ENCODE data around the gene ACSF3.

The ACSF3 gene

DNA sequence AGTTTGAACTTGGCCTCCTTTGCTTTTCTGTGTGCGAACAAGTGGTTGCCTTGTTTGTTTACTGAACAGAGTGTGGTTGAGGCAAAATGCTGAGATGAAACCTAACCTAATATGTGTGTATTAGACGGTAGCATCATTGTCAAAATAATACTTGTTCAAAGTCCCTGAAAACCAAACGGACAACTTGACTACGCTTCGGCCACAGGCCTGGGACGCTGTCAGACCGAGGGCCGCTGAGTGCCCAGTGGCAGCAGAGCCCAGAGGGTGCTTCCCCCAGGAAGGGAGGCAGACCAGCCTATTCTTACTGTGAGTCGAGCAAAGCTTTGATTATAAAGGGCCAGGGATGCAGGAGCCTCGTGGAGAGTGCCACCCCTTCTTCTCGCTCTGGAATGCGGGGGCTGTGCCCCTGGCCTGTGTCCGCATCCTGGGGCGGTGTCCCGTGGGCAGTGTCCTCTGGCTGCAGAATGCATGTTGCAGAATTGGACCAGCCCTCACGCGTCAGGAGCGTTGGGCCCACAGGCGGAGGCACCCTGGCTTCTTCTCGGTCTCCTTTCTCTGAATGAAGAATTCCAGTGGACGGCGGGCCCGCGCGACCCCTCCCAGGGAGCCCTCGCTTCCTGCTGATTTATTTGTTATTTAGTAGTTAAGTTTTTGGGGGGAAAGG lies 5.2 kb downstream of the ACSF3 start:
- DNase-seq (no peak), ATAC-seq (replicated peaks) (no peak)
- no peaks in the 10 kb centered on the region for H3K27me3 Mint-ChIP-seq
- H3K9me3 Mint-ChIP-seq = no peaks in the 10 kb centered on the region
- peaks cover 50% of the 10 kb centered on the region for H3K36me3 Mint-ChIP-seq (ENCODE audit: insufficient read depth)
- peak overlapping the region; percentile 96 to 99 for H3K27ac Mint-ChIP-seq
- H3K4me1 Mint-ChIP-seq (ENCODE audit: low read depth in 2 of 2) = peaks cover 52 to 56% of the 10 kb centered on the region in 2 donors
- H3K4me3 Mint-ChIP-seq = peak overlapping the region; percentile 80 to 93

DNA sequence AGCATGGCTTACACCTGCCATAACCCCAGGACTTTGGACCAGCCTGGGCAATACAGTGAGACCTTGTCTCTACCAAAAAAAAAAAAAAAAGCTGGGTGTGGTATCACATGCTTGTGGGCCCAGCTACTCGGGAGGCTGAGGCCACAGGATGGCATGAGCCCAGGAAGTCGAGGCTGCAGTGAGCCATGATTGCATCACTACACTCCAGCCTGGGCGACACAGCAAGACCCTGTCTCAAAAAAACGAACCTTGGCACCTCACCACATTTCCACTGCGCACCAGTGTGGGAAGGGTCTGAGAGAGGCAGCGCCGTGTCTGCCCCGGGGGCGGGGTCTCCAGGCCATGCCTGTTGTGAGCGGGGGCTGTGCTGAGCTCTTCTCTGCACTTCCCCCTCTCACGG lies 6.3 kb downstream of the ACSF3 start:
- DNase-seq = peak in 2 of 3 experiments; percentile 16 to 18
- peak; percentile 4 for ATAC-seq (replicated peaks)
- H3K9me3 Mint-ChIP-seq = no peaks in the 10 kb centered on the region
- H3K4me3 Mint-ChIP-seq = peak overlapping the region; percentile 24 to 58
- H3K27me3 Mint-ChIP-seq = no peaks in the 10 kb centered on the region
- peak overlapping the region; percentile 88 to 91 for H3K27ac Mint-ChIP-seq
- H3K4me1 Mint-ChIP-seq (ENCODE audit: low read depth in 2 of 2) = peaks cover 43 to 48% of the 10 kb centered on the region in 2 donors
- H3K36me3 Mint-ChIP-seq (ENCODE audit: insufficient read depth) = peaks cover 48% of the 10 kb centered on the region

DNA sequence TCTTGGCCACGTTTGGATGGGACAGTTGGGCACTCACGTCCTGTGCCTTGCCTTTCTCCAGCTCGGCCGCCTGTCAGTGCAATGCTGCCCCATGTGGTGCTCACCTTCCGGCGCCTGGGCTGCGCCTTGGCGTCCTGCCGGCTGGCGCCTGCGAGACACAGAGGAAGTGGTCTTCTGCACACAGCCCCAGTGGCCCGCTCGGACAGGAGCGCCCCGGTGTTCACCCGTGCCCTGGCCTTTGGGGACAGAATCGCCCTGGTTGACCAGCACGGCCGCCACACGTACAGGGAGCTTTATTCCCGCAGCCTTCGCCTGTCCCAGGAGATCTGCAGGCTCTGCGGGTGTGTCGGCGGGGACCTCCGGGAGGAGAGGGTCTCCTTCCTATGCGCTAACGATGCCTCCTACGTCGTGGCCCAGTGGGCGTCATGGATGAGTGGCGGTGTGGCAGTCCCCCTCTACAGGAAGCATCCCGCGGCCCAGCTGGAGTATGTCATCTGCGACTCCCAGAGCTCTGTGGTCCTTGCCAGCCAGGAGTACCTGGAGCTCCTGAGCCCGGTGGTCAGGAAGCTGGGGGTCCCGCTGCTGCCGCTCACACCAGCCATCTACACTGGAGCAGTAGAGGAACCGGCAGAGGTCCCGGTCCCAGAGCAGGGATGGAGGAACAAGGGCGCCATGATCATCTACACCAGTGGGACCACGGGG lies 7.1 kb downstream of the ACSF3 start:
- H3K9me3 Mint-ChIP-seq = no peaks in the 10 kb centered on the region
- no peaks in the 10 kb centered on the region for H3K27me3 Mint-ChIP-seq
- no peak for DNase-seq
- no peak overlapping the region for H3K4me3 Mint-ChIP-seq
- peak overlapping the region in 1 of 2 donors; percentile 91 for H3K27ac Mint-ChIP-seq
- H3K36me3 Mint-ChIP-seq (ENCODE audit: insufficient read depth) = peaks cover 49% of the 10 kb centered on the region
- no peak for ATAC-seq (replicated peaks)
- H3K4me1 Mint-ChIP-seq (ENCODE audit: low read depth in 2 of 2) = peaks cover 38 to 47% of the 10 kb centered on the region in 2 donors

DNA sequence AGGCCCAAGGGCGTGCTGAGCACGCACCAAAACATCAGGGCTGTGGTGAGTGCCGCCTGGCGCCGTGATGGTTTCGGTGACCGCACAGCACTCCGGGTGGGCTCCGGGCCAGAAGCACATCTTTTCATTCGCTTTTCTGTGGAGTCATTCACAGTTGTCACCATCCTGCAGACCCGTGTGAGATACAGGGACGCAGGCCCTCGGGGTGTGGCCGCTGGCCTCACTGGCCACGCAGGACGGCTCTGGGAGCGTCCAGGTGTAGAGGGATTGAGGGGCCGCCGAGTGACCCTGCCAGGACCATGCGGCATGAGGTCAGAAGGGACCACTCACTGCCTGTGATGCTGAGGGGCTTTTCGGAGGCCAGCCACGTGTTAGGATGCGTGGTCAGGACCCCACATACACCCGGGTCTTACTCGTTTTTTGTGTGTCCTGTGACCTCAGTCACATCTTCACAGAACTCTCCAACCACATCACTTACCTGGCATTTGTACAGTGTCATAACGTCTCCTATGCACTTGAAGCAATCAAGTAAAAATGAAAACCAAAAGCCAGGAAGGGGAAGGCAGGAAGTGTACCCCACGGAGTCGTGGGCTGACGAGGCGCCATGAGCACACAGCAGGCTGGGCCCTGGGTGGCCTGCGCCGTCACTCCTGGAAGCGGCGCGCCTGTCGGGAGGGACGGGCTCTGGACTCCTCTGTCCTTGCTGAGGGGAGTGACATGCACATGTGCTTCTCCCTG lies 7.8 kb downstream of the ACSF3 start:
- Mint-ChIP-seq H3K4me3 (no peak overlapping the region), H3K36me3 (ENCODE audit: insufficient read depth) (peaks cover 56% of the 10 kb centered on the region), H3K27ac (no peak overlapping the region), H3K27me3 (no peaks in the 10 kb centered on the region), H3K9me3 (no peaks in the 10 kb centered on the region), H3K4me1 (ENCODE audit: low read depth in 2 of 2) (peaks cover 31 to 40% of the 10 kb centered on the region in 2 donors)
- DNase-seq = no peak
- no peak for ATAC-seq (replicated peaks)

DNA sequence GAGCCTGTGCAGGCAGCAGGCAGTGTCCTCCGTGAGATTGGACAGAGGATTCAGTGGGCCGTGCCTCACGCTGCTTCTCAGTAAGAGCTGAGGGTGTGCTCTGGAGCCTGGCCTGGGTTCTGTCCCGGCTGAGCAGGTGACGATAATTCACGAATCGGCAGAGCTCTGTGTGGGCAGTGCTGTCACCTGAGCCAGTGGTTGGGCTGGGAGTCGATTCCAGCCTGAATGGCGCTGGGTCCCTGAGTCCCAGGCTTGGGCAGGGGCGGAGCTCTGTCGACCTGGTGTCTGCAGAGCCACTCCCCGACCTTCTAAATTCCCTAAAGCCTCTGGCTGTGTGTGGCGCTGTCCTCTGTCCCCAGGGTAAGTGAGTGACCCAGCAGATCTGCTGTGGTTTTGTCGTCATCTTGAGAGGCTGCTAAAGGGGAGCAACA lies 8.4 kb downstream of the ACSF3 start:
- H3K27ac Mint-ChIP-seq = no peak overlapping the region
- ATAC-seq (replicated peaks) (no peak), DNase-seq (no peak)
- H3K4me1 Mint-ChIP-seq (ENCODE audit: low read depth in 2 of 2) = peaks cover 25 to 34% of the 10 kb centered on the region in 2 donors
- H3K27me3 Mint-ChIP-seq = no peaks in the 10 kb centered on the region
- H3K9me3 Mint-ChIP-seq = no peaks in the 10 kb centered on the region
- peaks cover 56% of the 10 kb centered on the region for H3K36me3 Mint-ChIP-seq (ENCODE audit: insufficient read depth)
- H3K4me3 Mint-ChIP-seq = no peak overlapping the region

DNA sequence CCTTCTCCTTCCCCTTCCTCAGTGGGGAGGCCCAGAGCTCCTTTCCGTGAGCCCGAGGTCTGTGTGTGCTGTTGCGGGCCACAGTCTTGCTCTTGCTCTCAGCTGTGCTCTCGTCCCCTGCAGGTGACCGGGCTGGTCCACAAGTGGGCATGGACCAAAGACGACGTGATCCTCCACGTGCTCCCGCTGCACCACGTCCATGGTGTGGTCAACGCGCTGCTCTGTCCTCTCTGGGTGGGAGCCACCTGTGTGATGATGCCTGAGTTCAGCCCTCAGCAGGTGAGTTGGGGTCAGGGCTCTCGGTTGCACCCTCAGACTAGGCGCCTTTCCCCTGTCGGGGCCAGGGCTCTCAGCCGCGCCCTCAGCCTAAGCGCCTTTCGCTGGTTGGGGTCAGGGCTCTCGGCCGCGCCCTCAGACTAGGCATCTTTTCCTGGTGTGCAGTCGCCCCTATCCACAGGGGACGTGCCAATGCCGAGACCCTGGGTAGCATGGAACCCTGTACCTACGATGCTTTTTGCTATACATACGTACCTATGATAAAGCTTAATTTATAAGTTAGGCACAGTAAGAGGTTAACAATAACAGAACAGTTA lies 8.9 kb downstream of the ACSF3 start:
- H3K27me3 Mint-ChIP-seq = no peaks in the 10 kb centered on the region
- no peaks in the 10 kb centered on the region for H3K9me3 Mint-ChIP-seq
- peaks cover 20 to 32% of the 10 kb centered on the region in 2 donors for H3K4me1 Mint-ChIP-seq (ENCODE audit: low read depth in 2 of 2)
- no peak for ATAC-seq (replicated peaks)
- H3K27ac Mint-ChIP-seq = no peak overlapping the region
- H3K36me3 Mint-ChIP-seq (ENCODE audit: insufficient read depth) = peaks cover 54% of the 10 kb centered on the region
- H3K4me3 Mint-ChIP-seq = no peak overlapping the region
- no peak for DNase-seq

DNA sequence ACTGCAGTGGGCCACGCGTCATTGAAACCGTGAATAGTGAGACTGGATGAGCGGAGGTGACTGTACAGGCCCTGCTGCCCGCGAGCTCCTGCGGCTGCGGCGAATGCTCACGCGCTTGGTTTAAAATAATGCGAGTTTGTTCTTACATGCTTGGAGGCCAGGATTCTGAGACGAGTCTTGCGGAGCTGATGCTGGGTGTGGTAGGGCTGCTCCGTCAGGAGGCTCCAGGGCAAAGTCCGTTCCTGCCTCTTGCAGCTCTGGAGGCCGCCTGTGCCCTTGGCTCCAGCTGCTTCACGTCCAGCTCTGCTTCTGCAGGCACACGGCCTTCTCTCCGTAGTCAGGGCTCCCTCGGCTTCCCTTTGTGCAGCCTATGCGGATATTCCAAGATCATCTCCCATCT lies 9.5 kb downstream of the ACSF3 start:
- H3K9me3 Mint-ChIP-seq = no peaks in the 10 kb centered on the region
- H3K36me3 Mint-ChIP-seq (ENCODE audit: insufficient read depth) = peaks cover 49% of the 10 kb centered on the region
- ATAC-seq (replicated peaks) (no peak), DNase-seq (no peak)
- peaks cover 14 to 26% of the 10 kb centered on the region in 2 donors for H3K4me1 Mint-ChIP-seq (ENCODE audit: low read depth in 2 of 2)
- H3K4me3 Mint-ChIP-seq = no peak overlapping the region
- H3K27ac Mint-ChIP-seq = no peak overlapping the region
- no peaks in the 10 kb centered on the region for H3K27me3 Mint-ChIP-seq

DNA sequence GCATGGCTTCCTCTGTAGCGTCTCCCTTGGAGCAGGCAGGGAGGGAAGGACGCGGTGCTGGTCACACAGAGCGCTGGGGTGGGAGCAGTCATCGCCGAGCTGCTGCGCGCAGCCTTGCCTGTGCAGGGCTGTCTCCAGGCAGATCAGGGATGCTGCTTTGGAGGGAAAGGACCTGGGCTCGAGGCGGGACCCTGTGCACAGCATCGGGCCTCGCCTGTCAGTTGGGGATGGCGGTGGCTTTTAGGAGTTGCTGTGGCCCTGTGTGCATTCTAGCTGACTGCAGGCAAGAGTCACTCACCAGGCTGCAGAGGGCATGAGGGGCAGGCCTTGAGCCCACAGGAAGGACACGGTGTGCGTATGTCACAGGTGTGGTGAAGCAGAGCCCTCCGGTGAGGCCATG lies 10.1 kb downstream of the ACSF3 start:
- Mint-ChIP-seq H3K36me3 (ENCODE audit: insufficient read depth) (peaks cover 47% of the 10 kb centered on the region), H3K4me3 (no peak overlapping the region), H3K9me3 (no peaks in the 10 kb centered on the region), H3K4me1 (ENCODE audit: low read depth in 2 of 2) (peaks cover 14 to 22% of the 10 kb centered on the region in 2 donors), H3K27me3 (no peaks in the 10 kb centered on the region), H3K27ac (peak overlapping the region in 1 of 2 donors; percentile 62)
- no peak for ATAC-seq (replicated peaks)
- DNase-seq = no peak

DNA sequence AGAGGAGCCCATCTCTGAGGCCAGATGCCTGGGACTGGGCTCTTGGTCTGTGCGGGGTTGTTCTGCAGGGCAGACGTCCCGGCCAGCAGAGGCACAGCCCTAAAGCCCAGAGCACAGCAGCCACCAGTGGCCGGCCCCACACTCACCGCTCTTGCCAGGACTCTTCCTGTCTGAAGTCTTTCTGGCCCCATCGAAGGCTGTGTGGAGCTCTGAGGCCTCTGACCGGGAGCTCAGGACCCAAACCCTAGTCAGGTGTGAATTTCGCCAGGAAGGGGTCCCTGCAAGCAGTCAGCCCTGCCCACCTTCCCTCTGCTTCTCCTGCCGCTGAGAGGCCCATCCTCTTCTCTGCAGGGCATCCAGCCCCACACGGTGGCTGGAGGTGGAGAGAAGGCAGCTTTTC lies 10.7 kb downstream of the ACSF3 start:
- H3K4me3 Mint-ChIP-seq = no peak overlapping the region
- ATAC-seq (replicated peaks) (no peak), DNase-seq (no peak)
- peaks cover 47% of the 10 kb centered on the region for H3K36me3 Mint-ChIP-seq (ENCODE audit: insufficient read depth)
- H3K9me3 Mint-ChIP-seq = no peaks in the 10 kb centered on the region
- peak overlapping the region in 1 of 2 donors; percentile 62 for H3K27ac Mint-ChIP-seq
- H3K4me1 Mint-ChIP-seq (ENCODE audit: low read depth in 2 of 2) = peaks cover 11 to 20% of the 10 kb centered on the region in 2 donors
- no peaks in the 10 kb centered on the region for H3K27me3 Mint-ChIP-seq

DNA sequence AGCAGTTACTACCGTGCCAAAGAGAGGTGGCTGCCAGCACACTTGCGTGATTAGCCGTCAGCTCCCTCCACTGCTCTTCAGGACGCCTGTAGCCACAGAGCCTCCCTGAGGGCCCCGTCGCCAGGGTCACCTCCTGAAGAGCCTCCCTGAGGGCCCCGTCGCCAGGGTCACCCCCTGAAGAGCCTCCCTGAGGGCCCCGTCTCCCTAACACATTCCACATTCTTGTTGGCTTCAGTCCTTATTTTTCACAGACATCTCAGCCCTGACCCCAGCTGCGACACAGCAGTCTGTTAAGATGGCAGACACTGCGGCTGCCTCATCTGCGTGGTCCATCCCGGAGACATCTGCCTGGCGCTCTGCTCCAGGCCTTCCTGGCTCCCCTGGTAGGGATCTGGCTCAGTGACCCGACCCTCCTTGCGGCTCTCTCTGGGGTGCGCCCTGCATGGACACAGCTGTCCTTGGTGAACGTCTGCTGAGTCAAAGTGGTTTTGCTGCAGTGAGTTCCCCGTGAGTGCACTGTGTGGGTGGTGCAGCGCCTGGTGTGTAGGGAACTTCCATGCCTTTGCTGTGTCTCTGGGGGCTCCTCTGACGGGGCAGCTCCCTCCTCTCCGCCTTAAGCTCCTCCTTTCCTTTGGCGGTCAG lies 11.4 kb downstream of the ACSF3 start:
- H3K27me3 Mint-ChIP-seq = no peaks in the 10 kb centered on the region
- ATAC-seq (replicated peaks) (no peak), DNase-seq (no peak)
- peaks cover 5 to 16% of the 10 kb centered on the region in 2 donors for H3K4me1 Mint-ChIP-seq (ENCODE audit: low read depth in 2 of 2)
- no peak overlapping the region for H3K4me3 Mint-ChIP-seq
- no peaks in the 10 kb centered on the region for H3K9me3 Mint-ChIP-seq
- H3K27ac Mint-ChIP-seq = peak overlapping the region in 1 of 2 donors; percentile 26
- H3K36me3 Mint-ChIP-seq (ENCODE audit: insufficient read depth) = peaks cover 46% of the 10 kb centered on the region

DNA sequence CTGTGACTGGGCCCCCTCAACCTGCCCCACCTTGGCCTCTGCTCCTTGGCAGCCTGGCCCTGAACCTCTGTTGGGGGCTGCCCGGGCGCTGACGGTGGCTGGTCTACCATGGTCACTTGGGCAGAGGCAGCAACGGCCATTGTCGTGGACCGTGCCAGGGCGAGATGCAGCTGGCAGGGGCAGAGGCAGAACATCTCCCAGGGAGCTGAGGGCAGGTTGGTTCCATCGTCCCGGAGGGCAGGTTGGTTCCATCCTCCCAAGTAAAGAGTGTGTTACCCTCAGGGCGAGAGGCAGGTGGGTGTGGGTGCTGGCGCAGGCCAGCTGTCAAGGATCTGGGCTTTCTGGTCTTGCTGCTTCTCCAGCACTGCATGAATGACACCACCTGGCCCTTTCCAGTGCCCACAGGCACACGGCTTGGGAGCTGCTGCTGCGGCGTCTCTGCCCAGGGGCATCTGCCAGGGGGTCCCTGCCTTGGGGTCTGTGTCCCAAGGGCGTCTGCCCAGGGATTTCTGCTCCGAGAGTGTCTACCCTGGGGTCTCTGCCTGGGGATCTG lies 12.0 kb downstream of the ACSF3 start:
- peak overlapping the region in 1 of 2 donors; percentile 26 for H3K27ac Mint-ChIP-seq
- no peaks in the 10 kb centered on the region for H3K9me3 Mint-ChIP-seq
- no peaks in the 10 kb centered on the region for H3K27me3 Mint-ChIP-seq
- peaks cover 44% of the 10 kb centered on the region for H3K36me3 Mint-ChIP-seq (ENCODE audit: insufficient read depth)
- peaks cover 5 to 13% of the 10 kb centered on the region in 2 donors for H3K4me1 Mint-ChIP-seq (ENCODE audit: low read depth in 2 of 2)
- DNase-seq (no peak), ATAC-seq (replicated peaks) (no peak)
- no peak overlapping the region for H3K4me3 Mint-ChIP-seq

DNA sequence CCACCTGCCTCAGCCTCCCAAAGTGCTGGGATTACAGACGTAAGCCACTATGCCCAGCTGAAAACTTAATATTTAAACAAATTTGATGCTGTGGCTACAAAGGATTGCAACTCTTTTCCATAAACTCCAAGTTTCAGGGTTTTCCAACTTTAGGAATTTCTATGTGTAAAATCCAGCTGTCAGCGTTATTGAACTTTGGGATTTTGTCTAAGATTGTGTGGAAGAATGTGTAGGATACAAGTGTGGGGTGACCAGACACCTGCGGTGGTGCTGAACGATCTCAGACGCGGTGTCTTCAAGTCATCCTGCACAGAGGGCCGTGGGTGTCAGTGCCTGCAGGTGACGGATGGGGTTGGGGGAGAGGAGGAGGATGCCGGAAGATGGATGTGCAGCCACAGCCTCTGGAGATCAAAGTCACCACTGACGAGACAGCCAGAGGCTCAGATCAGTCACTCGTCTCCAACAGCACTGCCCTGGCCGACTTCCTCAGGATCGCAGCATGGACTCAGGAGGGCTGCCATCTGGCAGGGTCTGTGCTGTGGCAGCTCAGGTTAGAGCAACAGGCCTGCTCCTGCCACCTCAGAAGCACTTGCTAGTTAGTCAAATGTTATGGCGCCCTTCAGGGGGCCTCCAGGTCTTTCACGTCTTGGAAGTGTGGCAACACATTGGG lies 13.0 kb downstream of the ACSF3 start:
- DNase-seq = no peak
- peak overlapping the region in 1 of 2 donors; percentile 60 for H3K27ac Mint-ChIP-seq
- ATAC-seq (replicated peaks) = no peak
- no peaks in the 10 kb centered on the region for H3K27me3 Mint-ChIP-seq
- no peaks in the 10 kb centered on the region for H3K9me3 Mint-ChIP-seq
- H3K4me1 Mint-ChIP-seq (ENCODE audit: low read depth in 2 of 2) = peaks cover 5 to 11% of the 10 kb centered on the region in 2 donors
- peaks cover 36% of the 10 kb centered on the region for H3K36me3 Mint-ChIP-seq (ENCODE audit: insufficient read depth)
- no peak overlapping the region for H3K4me3 Mint-ChIP-seq
